Adipose tissue (tissue), 3 donors: ENCODE results near the gene HSPB7. TPM values are rescaled to one million over a fixed set of nuclear protein-coding genes. Genes with fewer than 3 reads are reported as not detected.
"Not testable (repeated sequence)": the region's sequence is repeated elsewhere in the genome, so short reads cannot be mapped to it uniquely, and the experiment has no call there.

Source experiments
- H3K27ac ChIP-seq: one replicate; pipeline ENCODE4 v1.5.1; 2013; ENCODE audit warnings: low read depth, low read length
- whole genome bisulfite sequencing, 3 donors: extraction: QIAGEN DNeasy Blood & Tissue Kit; methylation state at CpG; one replicate each; pipeline ENCODE4 v1.1.7; 2013; 5-methylcytosine and 5-hydroxymethylcytosine counted together
- polyA plus RNA-seq, 3 donors: library from polyadenylated mRNA; stranded (reverse); fragments of 200-250 nt; gene quantifications; one replicate each; pipeline ENCODE4 v1.2.3, GENCODE V29; 2013
- donor health status: healthy with polysubstance abuse.
- donor health status: Bipolar disorder and iron deficiency.
- donor health status: healthy.

HSPB7 gene
- polyA plus RNA-seq, 3 donors = 60.6 to 734 (median 229) TPM

- no peak overlapping the region for H3K27ac ChIP-seq
- 54 to 76% (median 71%) methylated on average over 4 of the region's 4 CpGs for WGBS, 3 donors
These were observed 4.0 kb downstream of the HSPB7 start for GRCh38 chr1:16013908-16014258.

- no peak overlapping the region for H3K27ac ChIP-seq
- 25 to 26% (median 26%) methylated on average over 25 to 28 of the region's 28 CpGs for WGBS, 3 donors
These were observed 4.5 kb downstream of the HSPB7 start for GRCh38 chr1:16013220-16013907.

- 2 to 5% (median 3%) methylated on average over 35 to 36 of the region's 36 CpGs for WGBS, 3 donors
- H3K27ac ChIP-seq = no peak overlapping the region
These were observed 5.1 kb downstream of the HSPB7 start for GRCh38 chr1:16012590-16013219.

- H3K27ac ChIP-seq = no peak overlapping the region
- WGBS, 3 donors = 91 to 93% (median 91%) methylated on average over 11 of the region's 11 CpGs
These were observed 5.8 kb downstream of the HSPB7 start for GRCh38 chr1:16011936-16012589.

GRCh38 chr1:16010837-16011236, 7.0 kb downstream of the HSPB7 start:
- H3K27ac ChIP-seq = no peak overlapping the region
- 96 to 97% (median 97%) methylated on average over 3 of the region's 3 CpGs for WGBS, 3 donors

- WGBS, 3 donors = 84 to 93% (median 90%) methylated on average over 11 of the region's 11 CpGs
- no peak overlapping the region for H3K27ac ChIP-seq
These were observed 8.2 kb downstream of the HSPB7 start for GRCh38 chr1:16009678-16010077.

- WGBS, 3 donors = 3 to 5% (median 5%) methylated on average over 4 of the region's 4 CpGs
- no peak overlapping the region for H3K27ac ChIP-seq
These were observed 8.8 kb downstream of the HSPB7 start for GRCh38 chr1:16009030-16009460.

GRCh38 chr1:16007671-16008341, 10.0 kb downstream of the HSPB7 start:
- no peak overlapping the region for H3K27ac ChIP-seq
- WGBS, 3 donors = 74 to 77% (median 76%) methylated on average over 6 of the region's 6 CpGs

- WGBS, 3 donors = 65 to 68% (median 67%) methylated on average over 9 of the region's 9 CpGs
- no peak overlapping the region for H3K27ac ChIP-seq
These were observed 11.0 kb downstream of the HSPB7 start for GRCh38 chr1:16006552-16007485.

GRCh38 chr1:16006010-16006409, 11.8 kb downstream of the HSPB7 start:
- WGBS, 3 donors = 72 to 85% (median 79%) methylated on average over 11 of the region's 11 CpGs
- H3K27ac ChIP-seq = no peak overlapping the region

GRCh38 chr1:16005597-16005996, 12.2 kb downstream of the HSPB7 start:
- WGBS, 3 donors = 84 to 95% (median 85%) methylated on average over 5 of the region's 5 CpGs

GRCh38 chr1:16001274-16001673, 16.6 kb downstream of the HSPB7 start:
- WGBS, 3 donors = 80 to 93% (median 86%) methylated on average over 10 of the region's 10 CpGs

More at GRCh38 chr1:16005597-16005996, 12.2 kb downstream of the HSPB7 start:
- no peak overlapping the region for H3K27ac ChIP-seq

GRCh38 chr1:15998929-15999328, 18.9 kb downstream of the HSPB7 start:
- H3K27ac ChIP-seq = no peak overlapping the region
- 94 to 96% (median 96%) methylated on average over 11 of the region's 11 CpGs for WGBS, 3 donors

More at GRCh38 chr1:16001274-16001673, 16.6 kb downstream of the HSPB7 start:
- H3K27ac ChIP-seq = not testable (repeated sequence)

GRCh38 chr1:15997637-15998280, 20.1 kb downstream of the HSPB7 start:
- WGBS, 3 donors = 81 to 88% (median 83%) methylated on average over 9 of the region's 9 CpGs
- H3K27ac ChIP-seq = no peak overlapping the region

- WGBS, 3 donors = 85 to 88% (median 85%) methylated on average over 9 of the region's 9 CpGs
- H3K27ac ChIP-seq = no peak overlapping the region
These were observed 20.7 kb downstream of the HSPB7 start for GRCh38 chr1:15997076-15997585.

- no peak overlapping the region for H3K27ac ChIP-seq
- 54 to 65% (median 62%) methylated on average over 11 of the region's 11 CpGs for WGBS, 3 donors
These were observed 23.1 kb downstream of the HSPB7 start for GRCh38 chr1:15994590-15995351.

- H3K27ac ChIP-seq = no peak overlapping the region
- WGBS, 3 donors = 88 to 93% (median 90%) methylated on average over 10 of the region's 10 CpGs
These were observed 23.8 kb downstream of the HSPB7 start for GRCh38 chr1:15994081-15994480.
